CD1c-positive myeloid dendritic cell (primary cell): Measurements from ENCODE around the gene PALMD.

Experiments
- DNase-seq: peaks from one replicate; pipeline ENCODE4 v3.0.0-alpha.2; 2016; ENCODE audit errors: extremely low spot score

PALMD gene

DNA sequence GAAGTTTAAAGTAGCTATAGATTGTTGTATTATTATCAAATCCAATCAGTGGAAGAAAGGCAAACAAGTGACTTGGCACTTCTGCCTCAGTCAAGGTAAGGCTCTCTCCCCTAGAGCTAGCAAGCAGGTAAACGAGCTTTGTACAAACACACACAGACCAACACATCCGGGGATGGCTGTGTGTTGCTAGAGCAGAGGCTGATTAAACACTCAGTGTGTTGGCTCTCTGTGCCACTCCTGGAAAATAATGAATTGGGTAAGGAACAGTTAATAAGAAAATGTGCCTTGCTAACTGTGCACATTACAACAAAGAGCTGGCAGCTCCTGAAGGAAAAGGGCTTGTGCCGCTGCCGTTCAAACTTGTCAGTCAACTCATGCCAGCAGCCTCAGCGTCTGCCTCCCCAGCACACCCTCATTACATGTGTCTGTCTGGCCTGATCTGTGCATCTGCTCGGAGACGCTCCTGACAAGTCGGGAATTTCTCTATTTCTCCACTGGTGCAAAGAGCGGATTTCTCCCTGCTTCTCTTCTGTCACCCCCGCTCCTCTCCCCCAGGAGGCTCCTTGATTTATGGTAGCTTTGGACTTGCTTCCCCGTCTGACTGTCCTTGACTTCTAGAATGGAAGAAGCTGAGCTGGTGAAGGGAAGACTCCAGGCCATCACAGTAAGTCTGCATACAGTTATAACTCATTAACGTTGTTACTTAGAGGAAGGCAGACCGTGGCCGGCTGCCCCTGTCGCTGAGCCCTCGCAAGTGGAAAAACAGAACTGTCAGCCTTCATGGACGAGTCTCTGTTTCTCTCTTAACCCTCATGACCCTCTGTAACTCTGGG is at the start of gene PALMD:
TSS of gene PALMD (plus strand) at position 415 of the 833 bp plus-strand sequence. CDS start at position 620, 205 bp downstream.
- DNase-seq = no peak

- DNase-seq = no peak
Measured at GRCh38 chr1:99598738-99599411, 47.0 kb upstream of the PALMD start.

GRCh38 chr1:99599678-99600175 is 46.2 kb upstream of the PALMD start:
- DNase-seq = no peak

- DNase-seq = no peak
Measured at GRCh38 chr1:99600782-99601181, 45.1 kb upstream of the PALMD start.

GRCh38 chr1:99601208-99601607 is 44.7 kb upstream of the PALMD start:
- DNase-seq = no peak

GRCh38 chr1:99601709-99602403 is 44.1 kb upstream of the PALMD start:
- no peak for DNase-seq

DNA sequence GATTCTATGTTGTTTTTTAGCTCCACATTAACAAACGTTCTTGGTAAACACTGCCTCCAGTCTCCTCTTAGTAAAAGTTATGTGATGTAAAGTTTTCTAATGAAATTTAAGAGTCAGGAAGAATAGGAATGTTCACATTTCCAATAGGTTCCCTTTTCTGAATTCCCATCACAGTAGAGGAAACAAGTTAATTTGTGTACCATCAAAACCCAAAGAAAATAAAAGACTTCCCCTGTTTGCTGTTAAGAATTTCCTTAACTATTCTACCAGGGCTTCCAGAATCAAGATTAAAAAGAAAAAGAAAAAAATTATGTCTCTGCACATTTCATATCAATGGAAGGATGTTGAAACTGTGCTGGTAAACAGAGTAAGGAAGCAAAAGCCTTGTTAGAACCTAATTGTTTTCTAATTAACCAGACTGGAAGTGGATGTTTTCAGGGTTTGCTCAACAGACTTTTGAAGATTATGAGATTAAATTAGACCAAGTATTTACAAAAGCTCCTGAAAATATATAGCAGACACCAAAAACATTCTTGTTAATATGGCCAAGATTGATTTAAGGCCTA is 43.4 kb upstream of the PALMD start:
- no peak for DNase-seq

GRCh38 chr1:99603699-99604560 is 42.0 kb upstream of the PALMD start:
- no peak for DNase-seq

DNA sequence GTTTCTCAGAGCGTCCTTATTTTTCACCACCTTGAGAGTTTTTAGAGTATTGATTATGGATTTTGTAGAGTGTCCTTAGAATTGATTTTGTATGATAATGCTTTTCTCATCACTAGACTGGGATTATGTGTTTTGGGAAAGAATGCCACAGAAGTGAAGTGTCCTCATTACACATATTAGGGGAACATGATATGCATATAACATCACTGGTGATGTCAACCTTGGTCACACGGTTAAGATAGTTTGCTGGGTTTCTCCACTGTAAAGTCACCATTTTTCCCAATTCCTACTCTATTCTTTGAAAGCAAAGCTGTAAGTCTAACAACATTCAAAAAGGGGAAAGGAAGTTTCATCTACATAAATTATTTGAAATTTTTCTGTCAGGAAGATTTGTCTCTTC is 39.6 kb upstream of the PALMD start:
- no peak for DNase-seq

GRCh38 chr1:99607590-99607989 is 38.3 kb upstream of the PALMD start:
- DNase-seq = no peak

GRCh38 chr1:99608058-99608457 is 37.9 kb upstream of the PALMD start:
- no peak for DNase-seq

DNA sequence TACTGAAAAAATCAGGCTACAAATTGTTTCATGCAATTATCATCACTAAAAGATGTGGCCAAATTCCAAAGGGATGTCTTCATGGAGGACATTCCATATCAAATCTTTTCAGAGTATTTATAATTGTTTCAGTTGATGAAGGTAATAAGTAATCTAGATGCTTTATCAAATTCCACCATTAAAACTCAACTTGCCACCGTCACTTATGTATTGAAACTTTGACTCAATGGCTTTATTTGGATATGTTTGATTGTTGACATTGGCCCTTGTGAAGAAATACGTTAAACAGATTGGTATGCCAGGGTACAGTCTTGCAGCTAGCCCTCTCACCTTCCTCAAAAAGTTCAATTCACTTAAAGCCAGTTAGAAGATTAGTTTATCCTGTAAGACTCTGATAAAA is 32.2 kb upstream of the PALMD start:
- DNase-seq = no peak

DNA sequence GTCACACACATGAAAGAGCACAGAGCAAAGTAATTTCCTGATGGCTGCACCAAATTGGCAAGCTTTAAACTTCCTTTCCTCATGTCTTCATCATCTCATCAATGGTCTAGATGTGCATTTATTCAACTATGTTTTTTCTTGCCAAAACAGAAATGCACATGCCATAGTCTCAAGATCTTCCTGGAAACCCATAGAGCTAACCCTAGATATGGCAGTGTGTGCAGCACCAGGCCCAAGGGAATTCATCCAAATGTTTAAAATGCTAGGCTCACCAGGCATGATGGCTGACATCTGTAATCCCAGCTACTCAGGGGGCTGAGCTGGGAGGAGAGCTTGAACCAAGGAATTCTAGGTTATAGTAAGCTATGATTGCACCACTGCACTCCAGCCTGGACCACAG is 31.2 kb upstream of the PALMD start:
- DNase-seq = no peak

DNA sequence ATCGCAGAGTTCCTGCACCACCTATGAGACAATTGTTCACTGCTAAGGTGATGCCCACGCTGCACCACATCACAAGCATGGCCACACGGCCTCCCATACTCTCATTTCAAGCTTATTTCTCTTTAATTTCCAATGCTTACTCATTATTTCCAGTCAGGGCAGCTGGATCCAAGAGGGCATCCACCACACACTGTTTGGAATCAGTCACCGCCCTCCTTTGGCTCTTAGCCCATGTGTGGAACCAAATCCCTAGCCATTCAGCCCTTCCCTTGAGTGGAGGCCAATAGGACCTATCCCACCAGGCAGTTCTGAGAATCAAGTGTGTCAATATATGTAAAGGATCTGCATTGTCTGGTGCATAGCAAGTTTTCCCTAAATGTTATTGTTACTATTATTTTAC is 26.3 kb upstream of the PALMD start:
- no peak for DNase-seq

DNA sequence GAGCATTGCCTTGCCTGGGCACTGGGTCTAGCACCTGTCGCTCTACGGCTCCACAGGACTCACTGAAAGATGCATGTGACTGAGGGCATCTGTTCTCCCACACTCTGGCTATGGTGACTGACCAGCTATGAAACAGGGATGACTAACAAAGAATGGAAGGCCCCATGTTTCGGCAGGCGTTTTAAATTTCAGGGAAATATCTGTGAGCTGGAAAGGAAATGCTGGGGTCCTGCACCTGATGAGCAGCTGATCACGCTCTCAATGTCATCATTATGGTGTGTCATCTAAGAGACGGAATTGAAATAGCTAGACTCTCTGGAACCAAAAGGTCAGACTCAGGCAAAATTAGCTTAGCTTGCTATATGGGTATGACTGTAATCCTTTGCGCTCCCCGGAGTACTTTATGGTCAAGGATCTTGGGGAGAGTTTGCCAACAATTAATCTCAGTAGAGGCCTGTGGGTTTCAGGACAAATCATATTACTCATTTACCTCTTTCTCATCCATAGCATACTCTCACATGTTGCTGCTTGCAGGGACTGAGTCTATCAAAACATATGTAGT is 24.5 kb upstream of the PALMD start:
- no peak for DNase-seq

DNA sequence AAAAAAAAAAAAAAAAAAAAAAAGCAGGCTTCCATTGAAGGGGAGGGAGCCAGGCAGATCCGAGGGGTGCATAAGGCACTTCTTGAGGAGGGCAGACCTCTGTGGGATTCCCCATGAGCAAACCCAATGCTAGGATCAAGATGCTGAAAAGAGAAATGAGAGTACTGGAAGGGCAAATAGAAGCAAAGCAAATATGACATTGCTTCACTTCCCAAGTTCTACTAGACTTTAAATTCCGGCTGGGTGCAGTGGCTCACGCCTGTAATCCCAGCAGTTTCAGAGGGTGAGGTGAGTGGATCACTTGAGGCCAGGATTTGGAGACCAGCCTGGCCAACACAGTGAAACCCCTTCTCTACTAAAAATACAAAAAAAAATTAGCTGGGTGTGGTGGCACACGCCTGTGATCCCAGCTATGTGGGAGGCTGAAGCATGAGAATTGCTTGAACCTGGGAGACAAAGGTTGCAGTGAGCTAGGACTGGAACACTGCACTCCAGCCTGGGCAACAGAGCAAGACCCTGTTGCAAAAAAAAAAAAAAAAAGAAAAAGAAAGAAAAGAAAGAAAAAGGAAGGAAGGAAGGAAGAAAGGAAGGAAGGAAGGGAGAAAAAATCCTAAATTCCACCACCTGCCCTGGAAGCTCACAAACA is 23.1 kb upstream of the PALMD start:
- DNase-seq = no peak

- no peak for DNase-seq
Measured at GRCh38 chr1:99623554-99623953, 22.4 kb upstream of the PALMD start.

- DNase-seq = no peak
Measured at GRCh38 chr1:99627615-99628014, 18.3 kb upstream of the PALMD start.

DNA sequence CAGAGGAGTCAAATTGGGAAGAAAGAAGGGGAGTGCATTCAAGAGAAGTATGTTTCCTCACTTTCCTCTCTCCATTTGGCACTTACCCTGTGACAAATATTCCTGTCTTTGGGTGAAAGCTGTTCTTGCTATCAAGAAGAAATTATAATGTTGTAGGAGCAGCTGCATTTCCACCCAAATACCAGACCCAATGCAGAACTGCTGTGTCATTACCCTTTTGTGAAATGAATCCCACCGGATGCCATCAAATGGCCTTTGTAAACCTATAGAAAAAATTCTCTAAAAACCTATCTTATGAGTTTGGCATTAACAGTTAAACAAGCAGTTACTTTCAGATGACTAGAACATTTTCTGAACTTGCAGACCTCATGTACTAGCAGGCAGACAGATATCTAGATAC is 16.7 kb upstream of the PALMD start:
- no peak for DNase-seq

DNA sequence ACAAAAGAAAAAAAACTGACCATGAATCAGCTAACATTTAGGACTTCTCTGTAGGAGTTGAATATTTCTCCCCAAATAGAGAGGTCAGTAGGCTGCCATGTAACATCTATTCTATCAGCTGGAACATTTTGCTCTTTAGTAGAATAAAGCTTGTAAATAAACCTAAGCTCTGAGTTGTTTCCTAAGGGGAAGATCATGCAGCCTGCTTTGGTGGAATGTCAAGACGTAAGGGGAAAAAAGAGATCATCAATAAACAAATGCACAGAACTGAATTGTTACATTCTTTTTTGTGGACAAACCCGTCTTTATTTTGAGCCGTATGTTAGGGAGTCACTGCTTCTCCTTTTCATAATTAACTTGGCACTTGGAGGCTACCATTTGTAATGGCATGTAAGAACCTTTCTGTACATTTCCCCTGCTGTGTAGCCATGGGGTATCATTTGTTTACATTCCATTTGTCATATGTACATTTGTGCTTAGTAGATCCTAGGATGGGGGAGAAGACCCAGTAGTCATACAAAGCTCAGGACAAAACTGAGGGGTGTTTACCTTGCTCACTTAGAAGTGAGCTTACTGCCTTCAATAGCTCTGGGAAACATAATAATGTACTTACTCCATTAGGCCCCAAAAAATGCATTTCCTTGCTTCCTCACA is 10.8 kb upstream of the PALMD start:
- DNase-seq = no peak
